A549 (cell line): ENCODE data around the gene CCT2. TPM values are rescaled to one million over a fixed set of nuclear protein-coding genes. Genes with fewer than 3 reads are reported as not detected.

Experiments used
- ATAC-seq, 2 experiments: fragments of 200-7000 bp in 1 of 2; fragments of >200 bp in 1 of 2; cut with Nextera tagmentation in 1 of 2; cut with Tn5 transposase in 1 of 2; 3 replicates each; pipeline versions ENCODE4 v1.8.0 to v1.9.1; 2018 to 2020; ENCODE audit warnings: mild to moderate bottlenecking in 1 of 2, moderate library complexity in 1 of 2
- CTCF ChIA-PET: fragments of 300-600 bp; sonication (Branson Sonifier 250); formaldehyde crosslinking; extraction: SDS; loops from one replicate; lab custom pipeline; 2021; ENCODE audit warnings: antibody characterized with exemption, inconsistent platforms; lab: Yijun Ruan, JAX
- POLR2A ChIA-PET: fragments of 350-600 bp; formaldehyde crosslinking; extraction: SDS; loops from one replicate; lab custom pipeline; 2021; ENCODE audit warnings: antibody characterized with exemption, inconsistent platforms; lab: Yijun Ruan, JAX
- DNase-seq, 2 experiments: peaks; one replicate each; pipeline versions ENCODE4 v3.0.0 to v3.0.0-alpha.2; 2011 to 2016; ENCODE audit warnings: low read depth in 1 of 2, low spot score in 1 of 2
- FAIRE-seq: peaks from 2 replicates; lab custom pipeline; 2011; peaks lifted over from hg19 to GRCh38; lab: Jason Lieb, UNC
- H3K27ac ChIP-seq, 2 experiments: fragments of >200 bp; sonication (Bioruptor Twin); formaldehyde crosslinking; 3 replicates each; pipeline ENCODE4 v1.5.1; 2016 to 2017
- H3K4me1 ChIP-seq: fragments of >200 bp; sonication (Bioruptor Twin); formaldehyde crosslinking; 3 replicates; pipeline ENCODE4 v1.6.1; 2016
- H3K4me2 ChIP-seq: fragments of >200 bp; sonication (Bioruptor Twin); formaldehyde crosslinking; 3 replicates; pipeline ENCODE4 v1.6.1; 2016
- H3K4me3 ChIP-seq: fragments of >200 bp; sonication (Bioruptor Twin); formaldehyde crosslinking; 3 replicates; pipeline ENCODE4 v1.5.1; 2016
- H3K9me3 ChIP-seq: fragments of >200 bp; sonication (Bioruptor Twin); formaldehyde crosslinking; 3 replicates; pipeline ENCODE4 v1.6.1; 2016
- CBX2 ChIP-seq: fragments of 200-600 bp; sonication (generic); IDR thresholded peaks from 2 replicates; pipeline ENCODE4 v1.6.1; 2016; ENCODE audit warnings: low read depth, mild to moderate bottlenecking, borderline replicate concordance
- CHD4 ChIP-seq: fragments of 200-600 bp; sonication (generic); IDR thresholded peaks from 2 replicates; pipeline ENCODE4 v1.6.1; 2016; ENCODE audit warnings: antibody characterized with exemption, mild to moderate bottlenecking, borderline replicate concordance
- CTCF ChIP-seq: fragments of >200 bp; sonication (Bioruptor Twin); formaldehyde crosslinking; IDR thresholded peaks from 3 replicates; pipeline ENCODE4 v1.5.1; 2016
- E2F6 ChIP-seq: IDR thresholded peaks from 2 replicates; pipeline ENCODE4 v1.6.1; 2012; ENCODE audit warnings: low read depth, borderline replicate concordance
- FOSB ChIP-seq: fragments of 250-450 bp; sonication (Bioruptor Pico); IDR thresholded peaks from 2 replicates; pipeline ENCODE4 v1.5.0; 2020; ENCODE audit warnings: mild to moderate bottlenecking, moderate library complexity
- HDAC2 ChIP-seq: fragments of 200-600 bp; sonication (generic); IDR thresholded peaks from 2 replicates; pipeline ENCODE4 v1.6.1; 2016
- HEYL ChIP-seq: fragments of 250-450 bp; sonication (Bioruptor Pico); IDR thresholded peaks from 2 replicates; pipeline ENCODE4 v1.8.0; 2021; ENCODE audit warnings: mild to moderate bottlenecking, moderate library complexity
- HOXA7 ChIP-seq: fragments of 250-450 bp; sonication (Bioruptor Pico); IDR thresholded peaks from 2 replicates; pipeline ENCODE4 v1.5.0; 2020; ENCODE audit warnings: mild to moderate bottlenecking, moderate library complexity
- MAFK ChIP-seq: fragments of 450-650 bp; IDR thresholded peaks from 2 replicates; pipeline ENCODE4 v1.6.1; 2014; ENCODE audit not compliant: partially characterized antibody
- NPAS2 ChIP-seq: fragments of 250-450 bp; sonication (Bioruptor Pico); IDR thresholded peaks from 2 replicates; pipeline ENCODE4 v1.8.0; 2022; ENCODE audit warnings: mild to moderate bottlenecking, moderate library complexity, borderline replicate concordance
- PHF8 ChIP-seq: fragments of 200-600 bp; sonication (generic); IDR thresholded peaks from 2 replicates; pipeline ENCODE4 v1.6.1; 2016; ENCODE audit warnings: low read depth, mild to moderate bottlenecking, antibody characterized with exemption, moderate library complexity, borderline replicate concordance
- RAD21 ChIP-seq, 2 experiments: fragments of >200 bp in 1 of 2; sonication (Bioruptor Twin) in 1 of 2; formaldehyde crosslinking in 1 of 2; IDR thresholded peaks in 1 of 2; conservative IDR thresholded peaks in 1 of 2; 2 replicates in 1 of 2; 3 replicates in 1 of 2; pipeline ENCODE4 v1.6.1; 2012 to 2018; ENCODE audit warnings: inconsistent platforms in 1 of 2
- RARB ChIP-seq: fragments of 250-450 bp; sonication (Bioruptor Pico); IDR thresholded peaks from 2 replicates; pipeline ENCODE4 v1.8.0; 2021; ENCODE audit warnings: mild to moderate bottlenecking, moderate library complexity
- RFX5 ChIP-seq: fragments of 450-650 bp; IDR thresholded peaks from 2 replicates; pipeline ENCODE4 v1.7.1; 2014; ENCODE audit warnings: antibody characterized with exemption, mild to moderate bottlenecking, moderate library complexity
- RNF2 ChIP-seq: fragments of 200-600 bp; sonication (generic); IDR thresholded peaks from 2 replicates; pipeline ENCODE4 v1.6.1; 2016; ENCODE audit warnings: low read depth, mild to moderate bottlenecking, antibody characterized with exemption, moderate library complexity, borderline replicate concordance
- TFCP2L1 ChIP-seq: fragments of 250-450 bp; sonication (Bioruptor Pico); IDR thresholded peaks from 2 replicates; pipeline ENCODE4 v1.5.0; 2021; ENCODE audit warnings: mild to moderate bottlenecking
- TP53 ChIP-seq: fragments of 250-450 bp; sonication (Bioruptor Pico); IDR thresholded peaks from 2 replicates; pipeline ENCODE4 v1.5.0; 2021; ENCODE audit warnings: mild to moderate bottlenecking, moderate library complexity
- ZC3H11A ChIP-seq: fragments of 450-650 bp; IDR thresholded peaks from 2 replicates; pipeline ENCODE4 v1.6.1; 2014; ENCODE audit warnings: antibody characterized with exemption, mild to moderate bottlenecking
- ZNF302 ChIP-seq: fragments of 250-450 bp; sonication (Bioruptor Pico); IDR thresholded peaks from 2 replicates; pipeline ENCODE4 v1.9.0; 2021; ENCODE audit warnings: inconsistent platforms, mild to moderate bottlenecking, moderate library complexity
- ZSCAN20 ChIP-seq: fragments of 250-450 bp; sonication (Bioruptor Pico); IDR thresholded peaks from 2 replicates; pipeline ENCODE4 v1.8.0; 2022; ENCODE audit warnings: mild to moderate bottlenecking, moderate library complexity
- WGBS: methylation state at CpG from one replicate; pipeline ENCODE4 v1.1.6; 2017; ENCODE audit errors: missing lambda C conversion rate; 5-methylcytosine and 5-hydroxymethylcytosine counted together
- polyA plus RNA-seq, 4 experiments: library from polyadenylated mRNA; depleted of rRNA in 3 of 4; stranded (reverse); fragments of >200 nt; fragmentation: RNase III in 1 of 4; extraction: RNeasy Plus Mini Kit Qiagen cat#74134 plus additional on column Dnase treatment in 1 of 4; gene quantifications; 2 replicates in 3 of 4; 3 replicates in 1 of 4; pipeline ENCODE4 v1.2.3, GENCODE V29; 2011 to 2017
- TF ChIP-seq, protein P1 (sequence below): fragments of 200-600 bp; sonication (generic); IDR thresholded peaks from 2 replicates; pipeline ENCODE4 v1.6.1; 2016; ENCODE audit warnings: antibody characterized with exemption, mild to moderate bottlenecking, moderate library complexity
- TF ChIP-seq, protein P2 (sequence below): fragments of 450-650 bp; IDR thresholded peaks from 2 replicates; pipeline ENCODE4 v1.6.1; 2014; ENCODE audit warnings: antibody characterized with exemption
- TF ChIP-seq, protein P3 (sequence below): fragments of >200 bp; sonication (Bioruptor Twin); formaldehyde crosslinking; IDR thresholded peaks from 2 replicates; pipeline ENCODE4 v1.6.1; 2016
- TF ChIP-seq, protein P4 (sequence below): fragments of 250-450 bp; sonication (Bioruptor Pico); IDR thresholded peaks from 2 replicates; pipeline ENCODE4 v1.5.0; 2021; ENCODE audit warnings: mild to moderate bottlenecking, moderate library complexity, borderline replicate concordance

CCT2 gene
- polyA plus RNA-seq, 2 of the 4 experiments (the other 2 are of a cell fraction) = 441 to 548 TPM

DNA sequence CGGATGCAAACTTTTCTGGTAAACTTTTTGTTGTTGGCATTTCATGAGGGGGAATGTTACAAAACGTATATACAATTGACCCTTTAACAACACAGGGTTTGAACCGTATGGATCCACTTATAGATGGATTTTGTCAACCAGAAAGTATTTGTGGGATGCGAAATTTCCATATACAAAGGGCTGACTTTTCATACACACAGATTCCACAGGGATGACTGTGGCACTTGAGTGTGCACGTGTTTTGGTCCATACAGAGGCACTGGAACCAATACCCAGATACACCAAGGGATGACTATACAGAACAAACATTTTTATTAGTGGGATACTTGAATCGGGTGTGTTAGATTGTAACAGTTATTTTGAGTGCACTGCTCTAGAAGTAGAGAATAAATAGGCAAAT lies 29.8 kb upstream of the CCT2 start (continued):
- TF ChIP-seq, protein P1, sequence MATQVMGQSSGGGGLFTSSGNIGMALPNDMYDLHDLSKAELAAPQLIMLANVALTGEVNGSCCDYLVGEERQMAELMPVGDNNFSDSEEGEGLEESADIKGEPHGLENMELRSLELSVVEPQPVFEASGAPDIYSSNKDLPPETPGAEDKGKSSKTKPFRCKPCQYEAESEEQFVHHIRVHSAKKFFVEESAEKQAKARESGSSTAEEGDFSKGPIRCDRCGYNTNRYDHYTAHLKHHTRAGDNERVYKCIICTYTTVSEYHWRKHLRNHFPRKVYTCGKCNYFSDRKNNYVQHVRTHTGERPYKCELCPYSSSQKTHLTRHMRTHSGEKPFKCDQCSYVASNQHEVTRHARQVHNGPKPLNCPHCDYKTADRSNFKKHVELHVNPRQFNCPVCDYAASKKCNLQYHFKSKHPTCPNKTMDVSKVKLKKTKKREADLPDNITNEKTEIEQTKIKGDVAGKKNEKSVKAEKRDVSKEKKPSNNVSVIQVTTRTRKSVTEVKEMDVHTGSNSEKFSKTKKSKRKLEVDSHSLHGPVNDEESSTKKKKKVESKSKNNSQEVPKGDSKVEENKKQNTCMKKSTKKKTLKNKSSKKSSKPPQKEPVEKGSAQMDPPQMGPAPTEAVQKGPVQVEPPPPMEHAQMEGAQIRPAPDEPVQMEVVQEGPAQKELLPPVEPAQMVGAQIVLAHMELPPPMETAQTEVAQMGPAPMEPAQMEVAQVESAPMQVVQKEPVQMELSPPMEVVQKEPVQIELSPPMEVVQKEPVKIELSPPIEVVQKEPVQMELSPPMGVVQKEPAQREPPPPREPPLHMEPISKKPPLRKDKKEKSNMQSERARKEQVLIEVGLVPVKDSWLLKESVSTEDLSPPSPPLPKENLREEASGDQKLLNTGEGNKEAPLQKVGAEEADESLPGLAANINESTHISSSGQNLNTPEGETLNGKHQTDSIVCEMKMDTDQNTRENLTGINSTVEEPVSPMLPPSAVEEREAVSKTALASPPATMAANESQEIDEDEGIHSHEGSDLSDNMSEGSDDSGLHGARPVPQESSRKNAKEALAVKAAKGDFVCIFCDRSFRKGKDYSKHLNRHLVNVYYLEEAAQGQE = no peak
- TF ChIP-seq MAFK (no peak), RAD21 (conservative IDR thresholded peaks at IDR 0.05 in 1 of 2, IDR thresholded peaks at IDR 0.05 in 1 of 2) (no peak)

- POLR2A ChIA-PET = no interaction called here
- CTCF ChIA-PET = interaction anchor here (1.8 to 6.1 kb wide), 3 partner anchors 9 to 86 kb away, joined by 7 to 26 read pairs (median 9); partner anchors contain the start of gene FRS2
- ATAC-seq = no peak
- Histone ChIP-seq H3K4me2 (peak overlapping the region; percentile 46), H3K4me3 (no peak overlapping the region), H3K27ac (peak overlapping the region in 1 of 2 experiments; percentile 43; a peak in 1 of 6 replicates), H3K9me3 (no peaks in the 10 kb centered on the region), H3K4me1 (peaks cover 42% of the 10 kb centered on the region)
- no peak for DNase-seq
- WGBS = 67% methylated on average over 9 of the region's 9 CpGs
- TF ChIP-seq PHF8 (no peak), RAD21 (conservative IDR thresholded peaks at IDR 0.05 in 1 of 2, IDR thresholded peaks at IDR 0.05 in 1 of 2) (no peak), NPAS2 (CRISPR knock-in tag) (no peak), CBX2 (no peak), RFX5 (no peak), HEYL (no peak), ZSCAN20 (CRISPR knock-in tag) (no peak), CHD4 (no peak), ZNF302 (CRISPR knock-in tag) (no peak), TP53 (CRISPR knock-in tag) (no peak), TFCP2L1 (no peak)
- TF ChIP-seq, protein P2, sequence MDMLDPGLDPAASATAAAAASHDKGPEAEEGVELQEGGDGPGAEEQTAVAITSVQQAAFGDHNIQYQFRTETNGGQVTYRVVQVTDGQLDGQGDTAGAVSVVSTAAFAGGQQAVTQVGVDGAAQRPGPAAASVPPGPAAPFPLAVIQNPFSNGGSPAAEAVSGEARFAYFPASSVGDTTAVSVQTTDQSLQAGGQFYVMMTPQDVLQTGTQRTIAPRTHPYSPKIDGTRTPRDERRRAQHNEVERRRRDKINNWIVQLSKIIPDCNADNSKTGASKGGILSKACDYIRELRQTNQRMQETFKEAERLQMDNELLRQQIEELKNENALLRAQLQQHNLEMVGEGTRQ = no peak
- FAIRE-seq = peak; percentile 7
These were observed 28.9 kb upstream of the CCT2 start for GRCh38 chr12:69556383-69556782.

- Histone ChIP-seq H3K4me2 (no peak overlapping the region), H3K9me3 (no peaks in the 10 kb centered on the region), H3K27ac (no peak overlapping the region), H3K4me1 (peaks cover 7% of the 10 kb centered on the region; the same call in 1 of the 3 replicates), H3K4me3 (no peak overlapping the region)
- DNase-seq = no peak
- no peak for ATAC-seq
- POLR2A ChIA-PET = no interaction called here
- FAIRE-seq = no peak
- CTCF ChIA-PET = interaction anchor here (1.2 to 1.9 kb wide), 4 partner anchors 7 to 177 kb away, joined by 4 to 10 read pairs (median 6); no protein-coding TSS in a partner anchor
- 88% methylated on average over 2 of the region's 2 CpGs for WGBS
- no peak for TF ChIP-seq HOXA7 (CRISPR knock-in tag)
- no peak for TF ChIP-seq TP53 (CRISPR knock-in tag)
- TF ChIP-seq ZC3H11A = no peak
- TF ChIP-seq, protein P3, sequence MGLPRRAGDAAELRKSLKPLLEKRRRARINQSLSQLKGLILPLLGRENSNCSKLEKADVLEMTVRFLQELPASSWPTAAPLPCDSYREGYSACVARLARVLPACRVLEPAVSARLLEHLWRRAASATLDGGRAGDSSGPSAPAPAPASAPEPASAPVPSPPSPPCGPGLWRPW = no peak
- TF ChIP-seq RNF2 = no peak
- TF ChIP-seq, protein P4, sequence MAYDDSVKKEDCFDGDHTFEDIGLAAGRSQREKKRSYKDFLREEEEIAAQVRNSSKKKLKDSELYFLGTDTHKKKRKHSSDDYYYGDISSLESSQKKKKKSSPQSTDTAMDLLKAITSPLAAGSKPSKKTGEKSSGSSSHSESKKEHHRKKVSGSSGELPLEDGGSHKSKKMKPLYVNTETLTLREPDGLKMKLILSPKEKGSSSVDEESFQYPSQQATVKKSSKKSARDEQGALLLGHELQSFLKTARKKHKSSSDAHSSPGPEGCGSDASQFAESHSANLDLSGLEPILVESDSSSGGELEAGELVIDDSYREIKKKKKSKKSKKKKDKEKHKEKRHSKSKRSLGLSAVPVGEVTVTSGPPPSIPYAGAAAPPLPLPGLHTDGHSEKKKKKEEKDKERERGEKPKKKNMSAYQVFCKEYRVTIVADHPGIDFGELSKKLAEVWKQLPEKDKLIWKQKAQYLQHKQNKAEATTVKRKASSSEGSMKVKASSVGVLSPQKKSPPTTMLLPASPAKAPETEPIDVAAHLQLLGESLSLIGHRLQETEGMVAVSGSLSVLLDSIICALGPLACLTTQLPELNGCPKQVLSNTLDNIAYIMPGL = no peak
- no peak for TF ChIP-seq CTCF
- no peak for TF ChIP-seq HDAC2
- TF ChIP-seq FOSB (CRISPR knock-in tag) = no peak
- TF ChIP-seq, protein P2 = no peak
- no peak for TF ChIP-seq RARB (CRISPR knock-in tag)
- TF ChIP-seq E2F6 = no peak
These were observed 22.0 kb upstream of the CCT2 start for GRCh38 chr12:69563166-69563762.
